ENCODE results near the gene MTCL1.

Gene MTCL1

DNA sequence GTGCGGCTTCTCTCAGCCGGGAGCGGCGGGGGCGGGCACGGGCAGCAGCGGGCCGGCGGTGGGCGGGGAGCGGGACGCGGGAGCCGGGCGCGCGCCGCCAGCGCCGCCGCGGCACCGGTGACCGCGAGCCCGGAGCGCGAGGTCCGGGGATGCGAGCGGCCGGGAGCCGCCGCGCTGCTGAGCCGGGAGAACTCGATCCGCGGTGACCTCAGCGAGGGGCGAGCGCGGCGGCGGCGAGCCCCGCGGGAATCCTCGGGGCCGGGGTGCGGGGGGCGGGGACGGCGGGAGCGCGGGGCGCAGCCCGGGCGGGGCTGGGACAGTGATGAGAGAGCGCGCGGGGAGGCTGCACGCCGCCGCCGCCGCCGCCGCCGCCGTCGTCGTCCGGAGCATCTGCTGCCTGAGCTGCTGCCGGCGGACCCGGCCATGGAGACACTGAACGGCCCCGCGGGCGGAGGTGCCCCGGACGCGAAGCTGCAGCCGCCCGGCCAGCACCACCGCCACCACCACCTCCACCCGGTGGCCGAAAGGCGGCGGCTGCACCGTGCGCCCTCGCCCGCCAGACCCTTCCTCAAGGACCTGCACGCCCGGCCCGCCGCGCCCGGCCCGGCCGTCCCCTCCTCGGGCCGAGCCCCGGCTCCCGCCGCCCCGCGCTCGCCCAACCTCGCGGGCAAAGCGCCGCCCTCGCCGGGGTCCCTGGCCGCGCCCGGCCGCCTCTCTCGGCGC, at the start of gene MTCL1:
MTCL1 (plus strand) TSS at position 319 of the 723 bp plus-strand sequence; CDS start at position 424, 105 bp downstream.
- DNase-seq (ENCODE audit: low read depth): no peak

DNA sequence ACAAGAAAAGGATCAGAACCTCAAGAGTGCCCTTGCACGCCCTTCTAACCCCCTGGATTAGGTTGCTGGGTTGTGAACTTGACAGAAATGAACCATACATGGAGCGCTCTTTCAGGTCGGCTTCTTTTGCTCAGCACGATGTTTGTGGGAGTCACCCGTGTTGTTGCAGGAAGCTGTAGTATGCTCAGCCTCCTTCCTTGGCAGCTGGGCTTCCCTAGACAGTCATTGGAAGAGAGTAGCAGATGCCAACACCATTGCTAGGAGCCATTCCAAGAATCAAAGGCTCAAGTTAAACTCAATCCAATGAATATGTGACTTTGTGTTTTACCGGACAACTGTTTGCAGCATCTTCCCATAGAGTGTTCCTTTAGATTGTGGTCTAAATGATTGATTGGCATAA, 49.1 kb upstream of the MTCL1 start:
- no peak for DNase-seq (ENCODE audit: low read depth)

DNA sequence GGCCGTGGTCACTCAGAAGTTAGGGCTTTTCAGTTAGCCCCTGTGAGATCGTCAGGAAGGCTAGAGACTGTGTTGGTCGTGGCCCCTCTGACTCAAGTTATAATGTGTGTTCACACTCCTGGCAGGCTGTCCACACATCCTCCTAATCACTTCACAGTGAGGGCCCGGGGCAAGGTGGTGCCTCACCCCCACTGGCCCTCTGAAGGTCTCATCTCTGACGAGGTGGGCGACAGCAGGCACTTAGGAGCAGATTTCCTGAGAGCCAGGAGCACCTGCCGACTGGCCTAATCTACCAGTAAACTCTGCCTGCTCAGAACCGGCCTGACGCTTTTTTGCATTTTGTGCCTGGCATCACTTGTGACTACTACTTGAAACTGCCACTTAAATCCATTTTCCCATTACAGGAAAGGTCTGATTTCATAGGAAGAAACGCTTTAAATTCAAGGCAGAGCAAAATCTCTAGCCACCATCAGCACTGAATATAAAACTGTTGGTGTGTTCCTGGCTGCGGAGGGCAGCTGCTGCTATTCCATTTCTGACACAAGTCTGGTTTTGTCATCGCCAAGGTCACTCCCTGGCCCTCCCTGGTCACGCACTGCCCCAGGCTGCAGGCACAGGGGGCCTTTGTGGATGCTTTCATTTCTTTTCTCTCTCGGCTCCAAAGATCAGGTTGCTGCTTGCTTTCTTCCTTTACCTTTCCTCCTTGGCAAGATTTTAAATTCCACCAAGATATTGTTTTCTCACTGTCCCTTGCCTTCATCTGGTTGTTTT, 48.1 kb upstream of the MTCL1 start:
- DNase-seq (ENCODE audit: low read depth): no peak

DNA sequence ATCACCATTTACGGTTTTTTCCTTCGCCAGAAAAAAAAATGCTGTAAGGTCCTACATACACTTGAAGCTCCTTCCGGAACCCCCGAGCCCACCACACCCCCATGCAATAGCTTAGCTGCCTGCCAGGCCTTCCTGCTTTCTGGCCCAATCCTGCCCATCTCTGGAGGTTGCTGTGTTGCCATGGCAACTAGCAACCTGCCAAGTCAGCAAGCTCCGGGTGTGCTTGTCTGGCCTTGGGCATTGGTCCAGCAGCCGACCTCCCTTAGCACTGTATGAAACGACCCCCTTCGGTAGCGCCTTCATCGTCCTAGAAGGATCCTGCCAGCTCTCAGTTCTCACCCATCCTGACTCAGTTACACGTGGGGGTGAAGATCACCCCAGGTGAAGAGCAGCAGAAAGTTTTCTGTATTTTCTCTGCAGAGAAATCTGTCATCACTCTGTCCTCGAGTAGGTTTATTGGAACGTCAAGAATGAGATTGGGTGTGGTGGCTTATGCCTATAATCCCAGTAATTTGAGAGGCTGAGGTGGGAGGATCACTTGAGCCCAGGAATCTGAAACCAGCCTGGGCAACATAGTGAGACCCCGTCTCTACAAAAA, 47.4 kb upstream of the MTCL1 start:
- DNase-seq (ENCODE audit: low read depth): no peak

DNA sequence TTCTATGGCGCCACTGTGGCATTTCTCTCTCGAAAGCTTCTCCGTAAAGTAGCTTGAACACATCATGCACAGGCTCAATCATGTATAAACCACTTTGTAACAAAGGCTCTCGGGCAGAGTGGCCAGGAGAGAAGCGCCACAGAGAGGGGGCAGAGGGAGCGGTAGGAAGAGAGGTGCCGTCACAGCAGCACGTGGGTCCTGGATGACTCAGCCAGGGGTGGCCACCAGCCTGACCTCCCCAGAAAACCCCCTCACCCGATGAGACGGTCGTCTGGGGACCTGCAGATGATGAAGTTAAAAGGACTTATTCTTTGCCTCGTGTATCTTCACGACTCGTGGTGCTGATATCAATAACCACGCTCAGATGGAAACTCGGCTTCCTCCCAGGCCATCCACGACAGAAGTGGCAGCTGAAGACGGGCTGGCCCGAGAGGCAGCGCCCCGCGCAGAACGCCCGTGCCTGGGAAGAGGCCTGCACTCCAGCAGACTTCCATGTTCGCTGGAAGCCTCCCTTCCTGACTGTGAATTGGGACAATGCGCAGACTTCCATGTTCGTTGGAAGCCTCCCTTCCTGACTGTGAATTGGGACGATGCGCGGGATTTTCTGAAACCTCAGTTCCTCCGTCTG, 46.4 kb upstream of the MTCL1 start:
- DNase-seq (ENCODE audit: low read depth): no peak

DNA sequence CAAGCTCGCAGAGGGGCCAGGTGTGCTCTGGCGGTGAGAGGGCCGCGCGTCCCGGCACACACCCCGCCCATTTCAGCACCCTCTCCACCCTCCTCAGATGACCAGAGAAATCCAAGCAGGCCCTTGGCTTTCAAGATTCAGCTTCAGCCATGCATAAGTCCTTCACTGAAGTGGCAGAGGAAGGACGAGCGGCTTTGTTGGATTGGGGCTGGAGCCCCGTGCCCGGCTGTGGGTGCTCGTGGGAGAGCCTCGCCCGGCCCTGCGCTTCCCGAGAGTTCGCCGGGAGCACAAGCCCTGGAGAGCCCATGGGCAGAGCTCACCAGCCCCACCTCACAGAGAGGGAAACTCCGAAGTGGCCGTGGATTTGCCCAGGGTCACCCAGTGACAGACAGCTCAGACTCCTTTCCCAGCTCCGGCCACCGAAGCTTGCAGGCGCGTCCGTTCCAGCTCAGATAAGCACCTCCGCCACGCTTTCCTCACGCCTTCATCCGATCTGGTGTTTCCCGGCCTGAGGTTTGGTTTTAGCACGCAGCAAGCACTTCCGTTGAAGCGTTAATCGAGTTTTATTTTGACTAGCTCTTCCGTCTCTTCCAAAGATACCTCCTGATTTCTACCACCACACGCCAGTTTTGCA, 45.6 kb upstream of the MTCL1 start:
- DNase-seq (ENCODE audit: low read depth): no peak

DNA sequence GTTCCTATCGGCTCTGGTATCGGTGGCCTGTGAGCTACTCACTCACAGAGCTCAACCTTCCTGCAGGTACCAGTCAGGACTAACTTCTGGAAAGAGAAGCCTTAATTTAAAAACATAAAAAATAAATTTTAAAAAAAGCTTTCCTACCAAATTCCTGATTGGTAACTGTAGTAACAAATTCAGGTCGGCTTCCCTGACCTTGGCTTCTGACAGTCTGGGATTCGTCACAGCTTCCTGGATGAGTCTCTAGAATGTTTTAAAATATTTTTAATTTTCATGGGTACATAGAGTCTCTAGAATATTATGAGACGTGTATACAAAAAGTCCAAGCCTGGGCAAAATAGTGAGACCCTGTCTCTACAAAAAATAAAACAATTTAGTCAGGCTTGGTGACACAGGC, 45.0 kb upstream of the MTCL1 start:
- DNase-seq (ENCODE audit: low read depth): no peak

DNA sequence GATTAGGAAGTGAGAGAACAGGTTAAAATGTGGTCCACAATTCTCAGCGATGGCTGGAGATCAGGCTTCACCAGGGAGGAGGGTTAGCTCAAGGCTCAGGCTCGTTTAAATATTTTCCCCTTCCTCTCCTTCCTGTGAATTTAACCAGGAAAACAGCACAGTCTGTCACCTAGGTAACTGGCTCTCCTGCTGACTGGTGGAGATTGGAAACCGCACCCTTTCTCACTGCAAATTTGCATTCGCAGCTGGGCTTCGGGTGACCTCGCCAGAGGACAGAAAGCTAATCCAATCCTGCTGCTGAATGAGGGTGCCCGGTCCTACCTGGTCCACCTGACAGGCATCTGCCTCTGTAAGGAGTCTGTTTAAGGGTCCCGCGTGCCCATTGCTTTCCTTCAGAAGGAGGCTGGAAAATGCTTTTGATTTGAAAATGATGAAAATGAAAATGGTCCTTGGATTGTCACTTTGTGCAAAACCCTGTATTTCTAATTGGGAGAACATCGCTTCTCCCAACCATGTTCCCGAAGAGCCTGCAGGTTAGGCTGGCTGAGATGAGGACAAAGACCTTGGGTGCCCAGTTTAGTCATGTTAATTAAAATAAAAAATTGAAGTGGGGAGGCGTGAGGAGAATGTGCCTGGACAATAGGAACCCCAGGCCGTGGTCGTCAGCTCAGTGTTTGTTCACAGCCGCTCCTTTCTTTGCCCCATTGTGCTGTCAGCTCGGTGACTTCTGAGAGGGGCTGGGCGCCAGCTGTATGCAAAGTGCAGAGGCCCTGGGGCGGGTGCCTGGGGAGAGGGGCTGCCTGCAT, 43.4 kb upstream of the MTCL1 start:
- DNase-seq (ENCODE audit: low read depth): no peak

DNA sequence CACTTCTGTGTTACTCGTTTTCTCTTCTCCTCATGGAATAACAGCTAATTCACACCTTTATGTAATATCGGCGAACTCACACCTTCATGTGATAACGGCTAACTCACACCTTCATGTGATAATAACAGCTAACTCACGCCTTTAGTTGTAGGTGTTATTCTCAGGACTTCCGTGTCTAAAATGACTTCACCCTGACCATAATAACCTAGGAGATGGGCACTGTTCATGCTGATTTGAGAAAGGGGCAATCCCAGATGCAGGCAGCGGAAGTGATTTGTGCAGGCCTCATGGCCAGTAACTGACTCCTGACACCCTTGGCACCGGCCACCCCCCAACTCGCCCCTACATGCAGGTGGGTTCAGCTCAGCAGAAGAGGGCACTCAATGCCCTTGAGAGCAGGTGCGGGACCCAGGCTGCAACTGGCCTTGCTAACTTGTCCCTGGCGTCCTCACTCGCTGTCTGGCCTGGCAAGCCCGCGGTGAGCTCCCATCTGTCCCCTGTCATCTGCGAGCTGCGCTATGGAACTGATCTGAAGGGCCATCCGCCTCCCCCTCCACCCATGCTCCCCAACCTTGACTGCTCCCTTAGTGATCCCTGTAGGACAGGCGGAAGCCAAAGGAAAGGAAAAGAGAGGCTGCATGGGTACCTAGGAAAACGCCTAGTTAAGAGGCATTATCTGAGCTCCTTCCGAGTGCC, 42.6 kb upstream of the MTCL1 start:
- DNase-seq (ENCODE audit: low read depth): no peak

DNA sequence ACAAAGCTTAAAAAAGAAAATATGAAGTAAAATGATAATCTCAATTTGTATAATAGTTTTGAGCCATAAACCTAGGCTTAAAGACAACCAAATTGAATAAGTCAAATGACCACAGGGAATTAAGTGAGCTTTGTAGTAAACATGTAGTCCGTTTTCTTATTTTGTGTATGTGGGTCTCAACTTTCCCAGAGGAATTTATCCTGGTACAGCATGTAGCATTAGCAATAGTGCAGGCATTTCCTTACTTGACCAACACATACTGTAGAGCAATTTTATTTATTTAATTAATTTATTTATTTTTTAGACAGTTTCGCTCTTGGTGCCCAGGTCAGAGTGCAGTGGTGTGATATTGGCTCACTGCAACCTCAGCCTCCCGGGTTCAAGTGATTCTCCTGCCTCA, 37.5 kb upstream of the MTCL1 start:
- no peak for DNase-seq (ENCODE audit: low read depth)

DNA sequence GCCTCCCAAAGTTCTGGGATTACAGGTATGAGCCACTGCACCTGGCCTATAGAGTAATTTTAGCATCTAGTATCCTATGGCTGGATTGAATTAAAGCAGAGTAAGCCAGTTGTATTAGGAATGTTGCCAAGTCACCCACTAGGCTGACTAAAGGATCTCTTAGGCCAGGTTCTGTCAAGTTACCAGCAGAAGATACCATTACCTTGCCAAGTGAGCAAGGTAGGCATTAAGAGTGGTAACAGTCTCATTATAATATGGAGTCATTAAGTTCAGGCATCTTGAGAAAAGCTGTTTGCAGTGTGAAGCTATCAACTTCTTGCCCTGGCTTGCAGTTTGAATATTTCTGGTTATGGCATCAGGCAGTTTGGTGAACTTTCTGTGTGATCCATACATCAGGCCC, 37.0 kb upstream of the MTCL1 start:
- no peak for DNase-seq (ENCODE audit: low read depth)

DNA sequence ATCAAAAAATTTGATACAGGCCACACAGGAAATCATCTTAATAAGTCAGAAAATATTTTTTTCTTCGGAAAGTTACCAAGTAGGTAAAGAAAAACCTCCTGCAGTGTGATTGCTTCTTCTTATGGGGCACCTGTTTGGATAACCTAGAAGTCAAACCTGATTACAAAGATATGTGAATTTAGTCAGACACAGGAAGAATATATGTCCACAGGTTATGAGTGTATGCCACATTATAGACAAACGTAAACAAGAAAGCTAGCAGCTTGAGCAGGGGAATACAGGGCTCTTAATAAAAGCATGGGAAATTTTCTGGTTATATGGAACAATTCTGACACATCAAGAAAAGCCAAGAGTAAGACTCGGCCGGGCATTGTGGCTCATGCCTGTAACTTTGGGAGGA, 35.8 kb upstream of the MTCL1 start:
- DNase-seq (ENCODE audit: low read depth): no peak

DNA sequence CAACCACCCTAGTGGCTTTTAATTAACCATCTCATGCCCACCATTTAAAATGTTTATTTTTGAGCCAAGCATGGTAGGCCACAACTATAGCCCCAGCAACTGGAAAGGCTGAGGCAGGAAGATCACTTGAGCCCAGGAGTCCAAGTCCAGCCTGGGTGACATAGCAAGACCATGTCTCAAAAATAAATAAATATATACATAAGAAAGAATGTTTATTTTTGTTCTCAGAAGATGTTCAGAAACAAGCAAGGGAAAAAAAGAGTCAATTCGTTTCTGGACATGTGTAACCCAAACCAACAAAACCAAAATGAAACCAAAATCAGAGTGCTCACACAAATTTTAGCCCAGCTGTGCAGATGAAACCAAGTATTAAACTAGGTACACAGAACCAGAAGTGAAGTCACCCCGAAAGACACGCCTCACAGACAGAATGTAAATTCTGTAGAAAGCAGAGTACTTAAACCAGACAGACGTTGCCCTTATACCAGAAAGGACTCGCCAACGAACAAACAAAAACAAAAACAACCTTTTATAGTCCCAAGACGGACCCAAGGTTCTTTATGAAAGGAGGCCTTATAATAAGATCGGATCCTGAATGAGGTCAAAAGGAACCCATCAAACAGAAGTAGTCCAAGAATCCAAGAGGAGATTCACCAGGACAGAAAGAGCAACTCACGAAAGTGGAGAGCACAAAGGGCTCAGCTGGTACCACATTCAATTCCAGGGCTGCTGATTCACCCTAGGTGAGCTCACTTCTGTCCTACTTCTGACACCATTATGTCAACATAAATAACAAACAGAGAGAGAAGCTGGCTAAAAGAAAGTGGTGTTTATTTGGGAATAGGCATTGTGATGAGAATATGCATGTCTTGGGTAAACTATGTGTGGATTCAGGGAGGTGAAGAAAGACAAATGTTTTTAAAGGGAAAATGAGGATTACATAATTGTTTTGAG, 31.8 kb upstream of the MTCL1 start:
- DNase-seq (ENCODE audit: low read depth): no peak

DNA sequence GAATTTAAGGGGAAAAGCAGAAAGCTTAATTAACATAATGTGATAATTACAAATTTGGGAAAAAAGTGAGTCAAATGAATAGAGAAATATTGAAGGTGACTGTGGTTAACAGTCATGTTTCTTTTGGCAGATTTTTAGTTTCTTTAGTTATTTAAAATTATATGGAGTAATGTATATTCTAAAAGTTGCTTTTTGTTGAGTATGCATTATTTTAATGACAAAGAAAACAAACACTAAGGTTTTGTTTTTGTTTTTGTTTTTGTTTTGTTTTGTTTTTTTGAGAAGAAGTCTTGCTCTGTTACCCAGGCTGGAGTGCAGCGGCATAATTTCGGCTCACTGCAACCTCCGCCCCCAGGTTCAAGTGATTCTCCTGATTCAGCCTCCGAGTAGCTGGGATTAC, 30.3 kb upstream of the MTCL1 start:
- no peak for DNase-seq (ENCODE audit: low read depth)

DNA sequence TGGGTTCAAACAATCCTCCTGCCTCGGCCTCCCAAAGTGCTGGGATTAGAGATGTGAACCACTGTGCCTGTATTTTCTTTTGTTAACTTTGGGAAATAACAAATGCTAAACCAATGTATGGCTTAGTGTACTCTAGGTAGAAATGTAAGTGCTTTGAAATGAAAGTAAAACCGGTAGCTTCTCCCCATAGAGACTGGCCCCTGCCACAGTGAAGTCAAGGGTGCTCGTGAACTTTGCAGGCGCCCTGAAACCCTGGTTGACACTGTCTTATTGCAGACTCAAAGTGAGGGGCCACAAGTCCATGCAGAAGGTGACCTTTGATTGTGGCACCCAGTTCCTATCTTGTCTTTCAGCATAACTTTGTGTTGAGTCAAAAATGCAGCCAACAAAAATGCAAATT, 24.2 kb upstream of the MTCL1 start:
- DNase-seq (ENCODE audit: low read depth): no peak

DNA sequence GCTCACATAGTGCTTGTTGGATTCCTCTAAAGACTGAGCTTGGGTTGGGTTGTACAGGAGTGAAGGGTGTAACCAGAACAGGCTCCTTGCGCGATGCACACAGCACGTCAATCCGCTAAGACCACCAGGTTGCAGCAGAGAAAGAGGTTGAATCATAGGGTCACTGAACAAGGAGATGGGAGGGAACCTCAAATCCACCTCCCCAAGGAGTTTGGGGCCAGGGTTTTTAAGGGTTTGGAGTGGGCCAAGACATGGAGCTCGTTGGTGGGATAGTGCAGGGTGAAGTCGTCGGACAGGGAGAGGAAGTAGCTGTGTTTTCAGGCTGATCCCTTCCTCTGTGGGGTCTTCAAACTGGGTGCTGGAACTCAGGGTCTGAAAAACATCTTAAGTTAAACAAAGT, 20.8 kb upstream of the MTCL1 start:
- no peak for DNase-seq (ENCODE audit: low read depth)

DNA sequence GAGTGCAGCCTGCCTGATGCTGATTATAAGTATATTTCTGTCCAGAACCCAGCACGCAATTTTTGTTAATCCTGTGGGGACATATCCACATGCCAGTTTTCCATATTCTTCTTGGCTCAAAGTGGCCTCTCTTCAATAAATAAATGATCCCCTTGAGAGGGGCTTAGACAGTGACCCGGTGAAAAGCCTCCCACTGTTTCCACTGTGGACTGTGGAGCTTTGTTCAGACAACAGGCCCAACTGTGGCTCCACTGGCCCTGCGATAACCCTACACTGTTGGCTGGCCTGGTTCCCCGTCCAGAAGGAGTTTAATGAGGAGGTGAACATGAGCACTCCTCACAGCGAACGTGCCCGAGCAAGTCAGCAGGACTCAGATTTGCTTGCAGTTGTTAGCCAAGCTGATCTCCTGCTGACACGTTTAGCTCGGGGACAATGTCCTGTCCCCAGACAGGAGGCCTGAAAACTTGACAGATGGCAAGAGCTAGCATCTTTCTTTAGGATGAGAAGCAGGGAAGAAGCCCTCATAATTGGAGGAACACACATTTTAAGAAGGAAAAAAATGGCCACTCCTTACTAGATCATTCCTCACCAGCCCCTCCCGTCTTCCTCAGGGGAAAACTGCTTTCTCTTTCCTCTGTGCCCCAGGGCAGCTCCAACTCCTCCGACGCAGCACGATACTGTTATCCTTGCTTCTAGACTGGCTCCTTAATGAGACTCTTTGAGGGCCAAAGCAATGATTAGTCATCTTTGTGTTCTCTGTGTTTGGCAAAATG, 20.0 kb upstream of the MTCL1 start:
- DNase-seq (ENCODE audit: low read depth): no peak

DNA sequence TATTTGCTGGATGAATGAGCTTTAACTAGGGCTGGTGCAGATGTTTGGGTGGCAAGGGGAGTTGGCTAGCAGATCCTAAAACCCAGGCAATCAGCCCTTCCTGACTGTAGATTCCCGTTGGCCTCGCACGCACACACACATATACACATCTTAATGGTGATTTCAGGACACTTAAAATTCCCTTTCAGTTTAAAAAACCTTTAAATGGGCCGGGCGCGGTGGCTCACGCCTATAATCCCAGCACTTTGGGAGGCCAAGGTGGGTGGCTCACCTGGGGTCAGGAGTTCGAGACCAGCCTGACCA, 19.5 kb upstream of the MTCL1 start:
- no peak for DNase-seq (ENCODE audit: low read depth)

DNA sequence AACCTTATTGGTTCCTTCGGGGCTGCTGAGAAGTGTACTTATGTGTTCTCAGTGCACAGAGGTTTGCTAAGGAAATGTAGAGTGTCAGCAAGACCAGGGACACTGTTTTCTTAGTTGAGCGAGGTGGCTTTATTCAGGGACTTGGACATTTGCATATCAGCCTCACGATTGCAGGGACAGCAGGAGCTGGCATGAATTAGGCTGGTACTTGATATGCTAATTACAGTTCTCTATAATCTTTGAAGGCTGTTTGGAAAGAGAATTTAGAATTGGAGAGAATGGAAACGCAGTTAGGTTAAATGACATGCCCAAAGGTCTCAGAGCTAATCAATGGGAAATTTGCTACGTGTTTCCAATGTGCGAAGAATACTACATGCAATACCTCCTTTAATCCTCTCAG, 18.7 kb upstream of the MTCL1 start:
- DNase-seq (ENCODE audit: low read depth): no peak

All from activated T-cell treated with anti-CD3 and anti-CD28 coated beads for 1 hour (primary cell).